PC-9 (cell line): ENCODE measurements around the gene ST6GALNAC3.

Experiments
- CTCF ChIP-seq: fragments of 200-600 bp; sonication (generic); conservative IDR thresholded peaks from 2 replicates; pipeline ENCODE4 v1.6.1; 2017; ENCODE audit warnings: mixed run types, antibody characterized with exemption, mild to moderate bottlenecking, moderate library complexity
- EZH2 ChIP-seq: fragments of 200-600 bp; sonication (generic); IDR thresholded peaks from 2 replicates; pipeline ENCODE4 v1.8.0; 2017; ENCODE audit warnings: antibody characterized with exemption, low read depth

- TF ChIP-seq CTCF (no peak), EZH2 (no peak)
These were observed 425.6 kb downstream of the ST6GALNAC3 start for GRCh38 chr1:76500116-76500515.
